ENCODE measurements around the gene MBD3L3.
A peak's percentile ranks its signal among the peaks of the same experiment; 100 is the strongest.
"Not testable (repeated sequence)": the region's sequence is repeated elsewhere in the genome, so short reads cannot be mapped to it uniquely, and the experiment has no call there.

MBD3L3 gene

GRCh38 chr19:7058576-7058975 is at the start of gene MBD3L3:
Gene MBD3L3 (minus strand): TSS chr19:7058676. CDS start chr19:7058605, 71 bp downstream.
- not testable (repeated sequence) for DNase-seq (ENCODE audit: low spot score)

GRCh38 chr19:7106711-7107657 is 48.5 kb upstream of the MBD3L3 start:
- no peak for DNase-seq (ENCODE audit: low spot score)

- no peak for DNase-seq (ENCODE audit: low spot score)
Measured at GRCh38 chr19:7104747-7105447, 46.4 kb upstream of the MBD3L3 start.

GRCh38 chr19:7101498-7102253 is 43.2 kb upstream of the MBD3L3 start:
- peak; percentile 6 for DNase-seq (ENCODE audit: low spot score)

- DNase-seq (ENCODE audit: low spot score), result no peak
Measured at GRCh38 chr19:7099597-7099921, 41.1 kb upstream of the MBD3L3 start.

- DNase-seq (ENCODE audit: low spot score), result peak; percentile 90
Measured at GRCh38 chr19:7098701-7099596, 40.5 kb upstream of the MBD3L3 start.

- no peak for DNase-seq (ENCODE audit: low spot score)
Measured at GRCh38 chr19:7098096-7098495, 39.6 kb upstream of the MBD3L3 start.

GRCh38 chr19:7088999-7089398 is 30.5 kb upstream of the MBD3L3 start:
- no peak for DNase-seq (ENCODE audit: low spot score)

- DNase-seq (ENCODE audit: low spot score), result no peak
Measured at GRCh38 chr19:7083076-7083956, 24.8 kb upstream of the MBD3L3 start.

- DNase-seq (ENCODE audit: low spot score), result no peak
Measured at GRCh38 chr19:7078008-7078407, 19.5 kb upstream of the MBD3L3 start.

- DNase-seq (ENCODE audit: low spot score), result no peak
Measured at GRCh38 chr19:7076151-7076550, 17.7 kb upstream of the MBD3L3 start.

GRCh38 chr19:7074705-7075282 is 16.3 kb upstream of the MBD3L3 start:
- DNase-seq (ENCODE audit: low spot score), result no peak

- DNase-seq (ENCODE audit: low spot score), result no peak
Measured at GRCh38 chr19:7072541-7072940, 14.1 kb upstream of the MBD3L3 start.

GRCh38 chr19:7069904-7070226 is 11.4 kb upstream of the MBD3L3 start:
- peak; percentile 14 for DNase-seq (ENCODE audit: low spot score)

GRCh38 chr19:7069042-7069903 is 10.8 kb upstream of the MBD3L3 start, which contains the start of gene ZNF557:
Gene ZNF557 (plus strand): TSS chr19:7069703. CDS start chr19:7075075, 5,372 bp downstream.
- DNase-seq (ENCODE audit: low spot score), result peak; percentile 98

GRCh38 chr19:7068599-7068998 is 10.1 kb upstream of the MBD3L3 start:
- DNase-seq (ENCODE audit: low spot score), result no peak

- DNase-seq (ENCODE audit: low spot score), result no peak
Measured at GRCh38 chr19:7067716-7068115, 9.2 kb upstream of the MBD3L3 start.

GRCh38 chr19:7067122-7067521 is 8.6 kb upstream of the MBD3L3 start:
- DNase-seq (ENCODE audit: low spot score), result not testable (repeated sequence)

GRCh38 chr19:7063764-7064418 is 5.4 kb upstream of the MBD3L3 start:
- DNase-seq (ENCODE audit: low spot score), result no peak

All from CD4-positive, alpha-beta T cell treated with Interleukin-15 for 4 hours (primary cell).